HL-60 (cell line): ENCODE measurements around the gene SPPL2B.

ENCODE experiments used
- DNase-seq, 2 experiments: peaks; one replicate each; pipeline ENCODE4 v3.0.0-alpha.2; 2010 to 2020; ENCODE audit warnings: low read depth in 1 of 2, low spot score in 1 of 2
- H3K27ac ChIP-seq: fragments of 250-450 bp; sonication (Bioruptor Pico); replicated peaks from 2 replicates; pipeline ENCODE4 v1.5.1; 2020; ENCODE audit warnings: mild to moderate bottlenecking, moderate library complexity
- H3K27me3 ChIP-seq: fragments of 250-450 bp; sonication (Bioruptor Pico); 2 replicates; pipeline ENCODE4 v1.5.1; 2021; ENCODE audit warnings: mild to moderate bottlenecking, moderate library complexity; ENCODE audit not compliant: insufficient read depth, poor library complexity, severe bottlenecking
- H3K4me3 ChIP-seq: replicated peaks from 2 replicates; pipeline ENCODE4 v1.5.1; 2011; ENCODE audit warnings: mild to moderate bottlenecking, control low read depth, low read length; ENCODE audit not compliant: insufficient read depth
- CTCF ChIP-seq: IDR thresholded peaks from one replicate; pipeline ENCODE4 v1.5.1; 2011; ENCODE audit warnings: low read length, control low read depth, inconsistent platforms; ENCODE audit not compliant: insufficient read depth
- GABPA ChIP-seq: IDR thresholded peaks from 2 replicates; pipeline ENCODE4 v1.6.1; 2012; ENCODE audit warnings: low read depth
- POLR2AphosphoS5 ChIP-seq: IDR thresholded peaks from 2 replicates; pipeline ENCODE4 v1.6.1; 2012; ENCODE audit warnings: low read depth
- REST ChIP-seq: IDR thresholded peaks from 2 replicates; pipeline ENCODE4 v1.6.1; 2012; ENCODE audit warnings: low read depth; ENCODE audit not compliant: insufficient replicate concordance
- SPI1 ChIP-seq: IDR thresholded peaks from 2 replicates; pipeline ENCODE4 v1.6.1; 2012; ENCODE audit warnings: low read depth, mild to moderate bottlenecking, borderline replicate concordance

The SPPL2B gene

GRCh38 chr19:2362046-2362969 lies 33.8 kb downstream of the SPPL2B start:
- Histone ChIP-seq H3K4me3 (no peak overlapping the region), H3K27ac (no peak overlapping the region), H3K27me3 (peaks cover 22% of the 10 kb centered on the region)
- no peak for DNase-seq
- no peak for TF ChIP-seq SPI1
- no peak for TF ChIP-seq POLR2AphosphoS5
- TF ChIP-seq GABPA = no peak
- no peak for TF ChIP-seq CTCF
- TF ChIP-seq REST = no peak

- Histone ChIP-seq H3K27ac (no peak overlapping the region), H3K27me3 (peaks cover 22% of the 10 kb centered on the region), H3K4me3 (no peak overlapping the region)
- DNase-seq = no peak
- TF ChIP-seq REST (no peak), CTCF (no peak), SPI1 (no peak), POLR2AphosphoS5 (no peak), GABPA (no peak)
Observed at GRCh38 chr19:2362970-2363300, 34.5 kb downstream of the SPPL2B start.

- H3K27me3 ChIP-seq = peaks cover 22% of the 10 kb centered on the region
- no peak for TF ChIP-seq GABPA
- DNase-seq = no peak
- no peak overlapping the region for H3K27ac ChIP-seq
- H3K4me3 ChIP-seq = no peak overlapping the region
Observed at GRCh38 chr19:2363419-2363818, 34.9 kb downstream of the SPPL2B start.

GRCh38 chr19:2365201-2365970 lies 36.9 kb downstream of the SPPL2B start:
- no peak overlapping the region for H3K27ac ChIP-seq
- peaks cover 10% of the 10 kb centered on the region for H3K27me3 ChIP-seq
- no peak overlapping the region for H3K4me3 ChIP-seq
- no peak for TF ChIP-seq CTCF
- TF ChIP-seq POLR2AphosphoS5 = no peak
- TF ChIP-seq SPI1 = no peak
- no peak for DNase-seq
